Hepatocyte (in vitro differentiated cells): ENCODE data around the gene PPM1H. TPM values are rescaled to one million over a fixed set of nuclear protein-coding genes. Genes with fewer than 3 reads are reported as not detected.

Experiments used
- DNase-seq: peaks from one replicate; pipeline ENCODE4 v3.0.0-alpha.2; 2016; ENCODE audit warnings: low spot score
- H2AFZ ChIP-seq: fragments of 200-600 bp; sonication (generic); 2 replicates; pipeline ENCODE4 v1.6.0; 2016; ENCODE audit warnings: antibody characterized with exemption, mild to moderate bottlenecking
- H3K27ac ChIP-seq: fragments of 200-600 bp; sonication (generic); 2 replicates; pipeline ENCODE4 v1.5.1; 2016; ENCODE audit warnings: mild to moderate bottlenecking
- H3K27me3 ChIP-seq: fragments of 200-600 bp; sonication (generic); 2 replicates; pipeline ENCODE4 v1.6.1; 2016
- H3K36me3 ChIP-seq: fragments of 200-600 bp; sonication (generic); replicated peaks from 2 replicates; pipeline ENCODE4 v1.5.1; 2016; ENCODE audit warnings: low read depth; ENCODE audit not compliant: insufficient read depth
- H3K4me1 ChIP-seq: fragments of 200-600 bp; sonication (generic); 2 replicates; pipeline ENCODE4 v1.5.1; 2016; ENCODE audit warnings: mild to moderate bottlenecking, moderate library complexity; ENCODE audit not compliant: insufficient read depth
- H3K4me2 ChIP-seq: fragments of 200-600 bp; sonication (generic); 2 replicates; pipeline ENCODE4 v1.6.0; 2016
- H3K4me3 ChIP-seq: fragments of 200-600 bp; sonication (generic); 2 replicates; pipeline ENCODE4 v1.5.1; 2016; ENCODE audit warnings: mild to moderate bottlenecking
- H3K79me2 ChIP-seq: fragments of 200-600 bp; sonication (generic); 2 replicates; pipeline ENCODE4 v1.6.0; 2017; ENCODE audit warnings: mild to moderate bottlenecking
- H3K9me2 ChIP-seq: fragments of 200-600 bp; sonication (generic); replicated peaks from 2 replicates; pipeline ENCODE4 v1.6.0; 2017; ENCODE audit warnings: mild to moderate bottlenecking; ENCODE audit not compliant: insufficient read depth
- H3K9me3 ChIP-seq: fragments of 200-600 bp; sonication (generic); 2 replicates; pipeline ENCODE4 v1.5.1; 2016; ENCODE audit warnings: low read depth, mild to moderate bottlenecking
- H4K20me1 ChIP-seq: fragments of 200-600 bp; sonication (generic); 2 replicates; pipeline ENCODE4 v1.6.0; 2016; ENCODE audit warnings: mild to moderate bottlenecking; ENCODE audit not compliant: insufficient read depth, poor library complexity, severe bottlenecking
- CTCF ChIP-seq: fragments of 200-600 bp; sonication (generic); IDR thresholded peaks from 2 replicates; pipeline ENCODE4 v1.5.1; 2016; ENCODE audit warnings: antibody characterized with exemption, mild to moderate bottlenecking; ENCODE audit not compliant: poor library complexity
- EZH2 ChIP-seq: fragments of 200-600 bp; sonication (generic); IDR thresholded peaks from 2 replicates; pipeline ENCODE4 v1.6.1; 2016; ENCODE audit warnings: antibody characterized with exemption, mild to moderate bottlenecking, borderline replicate concordance
- EZH2phosphoT487 ChIP-seq: fragments of 200-600 bp; sonication (generic); IDR thresholded peaks from one replicate; pipeline ENCODE4 v1.6.1; 2018; ENCODE audit warnings: antibody characterized with exemption, mild to moderate bottlenecking, low read depth, moderate library complexity; ENCODE audit not compliant: unreplicated experiment, severe bottlenecking
- WGBS: methylation state at CpG from one replicate; pipeline ENCODE4 v1.1.6; 2016; ENCODE audit warnings: low lambda C conversion rate; ENCODE audit errors: missing lambda C conversion rate; 5-methylcytosine and 5-hydroxymethylcytosine counted together
- polyA plus RNA-seq: library from polyadenylated mRNA; unstranded; fragments of >200 nt; fragmentation: Nextera tagmentation; extraction: Ambion mirVana; gene quantifications from 2 replicates; pipeline ENCODE4 v1.2.1, GENCODE V29; 2016
- total RNA-seq: library from RNA; depleted of rRNA; stranded (reverse); fragments of >200 nt; gene quantifications from 2 replicates; pipeline ENCODE4 v1.2.3, GENCODE V29; 2014

Gene PPM1H
- total and polyA plus RNA-seq, 2 experiments from 2014 or later = 9.2 to 21.8 TPM

- no peaks in the 10 kb centered on the region for H3K79me2 ChIP-seq
- DNase-seq = no peak
- no peak overlapping the region for H3K4me2 ChIP-seq
- no peak overlapping the region for H3K4me3 ChIP-seq
- H3K27ac ChIP-seq = no peak overlapping the region
- no peaks in the 10 kb centered on the region for H4K20me1 ChIP-seq
- WGBS = 50% methylated on average over 1 of the region's 1 CpG
- no peaks in the 10 kb centered on the region for H3K9me2 ChIP-seq
- no peaks in the 10 kb centered on the region for H3K36me3 ChIP-seq
- TF ChIP-seq EZH2phosphoT487 (no peak), EZH2 (no peak), CTCF (no peak)
- no peaks in the 10 kb centered on the region for H3K27me3 ChIP-seq
- peak overlapping the region; percentile 2 for H2AFZ ChIP-seq
- no peaks in the 10 kb centered on the region for H3K4me1 ChIP-seq
- no peaks in the 10 kb centered on the region for H3K9me3 ChIP-seq
Observed at GRCh38 chr12:62794218-62794583, 140.7 kb downstream of the PPM1H start.

- Histone ChIP-seq H3K4me1 (no peaks in the 10 kb centered on the region), H3K9me3 (no peaks in the 10 kb centered on the region), H3K79me2 (no peaks in the 10 kb centered on the region), H3K36me3 (no peaks in the 10 kb centered on the region), H3K4me3 (no peak overlapping the region), H3K9me2 (no peaks in the 10 kb centered on the region), H2AFZ (no peak overlapping the region), H3K4me2 (no peak overlapping the region), H4K20me1 (no peaks in the 10 kb centered on the region), H3K27ac (no peak overlapping the region), H3K27me3 (no peaks in the 10 kb centered on the region)
- TF ChIP-seq EZH2 = no peak
- TF ChIP-seq CTCF = peak; percentile 98
- 67% methylated on average over 25 of the region's 25 CpGs for WGBS
- DNase-seq = peak; percentile 86
Observed at GRCh38 chr12:62793256-62794217, 141.4 kb downstream of the PPM1H start.

- Histone ChIP-seq H3K4me3 (no peak overlapping the region), H3K9me2 (no peaks in the 10 kb centered on the region), H3K4me2 (no peak overlapping the region), H3K27ac (no peak overlapping the region), H4K20me1 (no peaks in the 10 kb centered on the region), H3K79me2 (no peaks in the 10 kb centered on the region), H3K27me3 (no peaks in the 10 kb centered on the region), H3K4me1 (peaks cover 6% of the 10 kb centered on the region), H3K9me3 (no peaks in the 10 kb centered on the region), H3K36me3 (no peaks in the 10 kb centered on the region), H2AFZ (no peak overlapping the region)
- WGBS = 61% methylated on average over 5 of the region's 5 CpGs
- TF ChIP-seq EZH2 (no peak), EZH2phosphoT487 (no peak), CTCF (no peak)
- DNase-seq = no peak
Observed at GRCh38 chr12:62792236-62792870, 142.6 kb downstream of the PPM1H start.
